Mesendoderm (in vitro differentiated cells): ENCODE data around the gene CD7.

Experiments used
- DNase-seq: peaks from one replicate; pipeline ENCODE4 v3.0.0; 2013
- H2AK5ac ChIP-seq: 2 replicates; pipeline ENCODE4 v1.6.1; 2013; ENCODE audit warnings: low read length, inconsistent platforms
- H2BK120ac ChIP-seq: 2 replicates; pipeline ENCODE4 v1.6.1; 2013; ENCODE audit warnings: low read depth, mild to moderate bottlenecking, low read length, moderate library complexity, mixed read lengths
- H2BK15ac ChIP-seq: replicated peaks from 2 replicates; pipeline ENCODE4 v1.6.1; 2013; ENCODE audit warnings: low read depth, mild to moderate bottlenecking, moderate library complexity
- H2BK5ac ChIP-seq: 2 replicates; pipeline ENCODE4 v1.6.1; 2013; ENCODE audit warnings: low read length, inconsistent platforms
- H3K18ac ChIP-seq: 2 replicates; pipeline ENCODE4 v1.6.1; 2013; ENCODE audit warnings: mild to moderate bottlenecking, low read length, mixed read lengths
- H3K23ac ChIP-seq: one replicate; pipeline ENCODE4 v1.6.1; 2013; ENCODE audit warnings: low read length
- H3K27ac ChIP-seq: 2 replicates; pipeline ENCODE4 v1.5.1; 2013; ENCODE audit warnings: low read depth, mild to moderate bottlenecking, inconsistent platforms, low read length, moderate library complexity
- H3K27me3 ChIP-seq: 2 replicates; pipeline ENCODE4 v1.6.1; 2013; ENCODE audit warnings: low read length, control low read depth, mild to moderate bottlenecking, inconsistent platforms; ENCODE audit not compliant: insufficient read depth, poor library complexity
- H3K36me3 ChIP-seq: 2 replicates; pipeline ENCODE4 v1.6.1; 2013; ENCODE audit warnings: low read length, inconsistent platforms; ENCODE audit not compliant: control insufficient read depth, insufficient read depth
- H3K4ac ChIP-seq: one replicate; pipeline ENCODE4 v1.6.1; 2013; ENCODE audit warnings: low read depth, mild to moderate bottlenecking, low read length, moderate library complexity
- H3K4me1 ChIP-seq: 2 replicates; pipeline ENCODE4 v1.6.1; 2013; ENCODE audit warnings: low read depth, low read length, inconsistent platforms; ENCODE audit not compliant: control insufficient read depth
- H3K4me2 ChIP-seq: 2 replicates; pipeline ENCODE4 v1.6.1; 2013; ENCODE audit warnings: low read length
- H3K4me3 ChIP-seq: 2 replicates; pipeline ENCODE4 v1.5.1; 2013; ENCODE audit warnings: mild to moderate bottlenecking, low read length
- H3K56ac ChIP-seq: one replicate; pipeline ENCODE4 v1.6.1; 2013; ENCODE audit warnings: low read length
- H3K79me1 ChIP-seq: 2 replicates; pipeline ENCODE4 v1.6.1; 2013; ENCODE audit warnings: low read length, inconsistent platforms
- H3K79me2 ChIP-seq: 2 replicates; pipeline ENCODE4 v1.6.1; 2013; ENCODE audit warnings: mild to moderate bottlenecking, low read length; ENCODE audit not compliant: control insufficient read depth, insufficient read depth
- H3K9ac ChIP-seq: 2 replicates; pipeline ENCODE4 v1.6.1; 2013; ENCODE audit warnings: low read length, inconsistent platforms
- H4K5ac ChIP-seq: one replicate; pipeline ENCODE4 v1.6.1; 2013; ENCODE audit warnings: low read length
- H4K8ac ChIP-seq: one replicate; pipeline ENCODE4 v1.6.1; 2013; ENCODE audit warnings: low read depth, mild to moderate bottlenecking, control low read depth, low read length, moderate library complexity
- WGBS: extraction: QIAGEN DNeasy Blood & Tissue Kit; methylation state at CpG from one replicate; pipeline ENCODE4 v1.1.7; 2013; ENCODE audit warnings: low lambda C conversion rate, missing lambda C conversion rate; ENCODE audit not compliant: insufficient coverage; ENCODE audit errors: extremely low coverage; 5-methylcytosine and 5-hydroxymethylcytosine counted together

The CD7 gene

DNA sequence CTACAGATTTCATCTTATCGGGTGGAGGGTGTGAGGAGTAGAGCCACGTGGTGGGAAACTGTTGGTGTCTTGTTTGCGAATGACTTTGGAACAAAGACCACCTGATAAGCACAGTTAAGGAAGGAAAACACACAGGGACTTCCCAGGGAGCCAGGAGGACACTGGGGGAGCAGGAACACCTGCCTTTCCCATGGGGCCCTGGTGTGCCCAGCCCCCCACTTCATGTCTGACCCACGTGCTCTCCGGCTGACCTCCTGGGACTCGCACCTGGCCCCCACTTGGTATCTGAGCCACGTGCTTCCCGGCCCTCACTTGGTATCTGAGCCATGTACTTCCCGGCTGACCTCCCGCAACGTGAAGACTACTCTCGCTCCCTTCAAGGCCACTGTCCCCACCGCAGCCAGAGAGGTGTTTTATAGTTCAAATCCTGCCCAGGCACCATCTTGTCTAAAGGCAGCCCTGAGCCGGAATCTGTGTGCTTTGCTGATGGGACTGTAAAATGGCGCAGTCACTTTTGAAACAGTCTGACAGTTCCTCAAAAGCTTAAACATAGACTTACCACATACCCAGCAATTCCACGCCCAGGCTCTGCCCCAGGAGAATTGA, 38.5 kb downstream of the CD7 start:
- H3K27me3 ChIP-seq, result no peaks in the 10 kb centered on the region
- no peak overlapping the region for H3K4me3 ChIP-seq
- H3K4me1 ChIP-seq, result peaks cover 3% of the 10 kb centered on the region
- H3K79me1 ChIP-seq, result no peaks in the 10 kb centered on the region
- H3K4me2 ChIP-seq, result no peak overlapping the region
- H3K18ac ChIP-seq, result no peak overlapping the region
- no peak overlapping the region for H2BK120ac ChIP-seq
- no peak overlapping the region for H3K4ac ChIP-seq
- H4K5ac ChIP-seq, result no peak overlapping the region
- H3K56ac ChIP-seq, result no peak overlapping the region
- no peak overlapping the region for H3K27ac ChIP-seq
- peak; percentile 42 for DNase-seq
- no peak overlapping the region for H3K23ac ChIP-seq
- H3K36me3 ChIP-seq, result no peaks in the 10 kb centered on the region
- H4K8ac ChIP-seq, result no peak overlapping the region
- no CpG with 5 or more reads among the region's 16 CpGs for WGBS
- H2BK5ac ChIP-seq, result no peak overlapping the region
- no peaks in the 10 kb centered on the region for H3K79me2 ChIP-seq
- no peak overlapping the region for H2BK15ac ChIP-seq
- H2AK5ac ChIP-seq, result no peak overlapping the region
- no peak overlapping the region for H3K9ac ChIP-seq

- Histone ChIP-seq H3K79me2 (no peaks in the 10 kb centered on the region), H2BK15ac (no peak overlapping the region), H4K8ac (no peak overlapping the region), H3K79me1 (no peaks in the 10 kb centered on the region), H3K56ac (no peak overlapping the region), H3K4me3 (no peak overlapping the region), H4K5ac (no peak overlapping the region), H3K23ac (no peak overlapping the region), H3K18ac (no peak overlapping the region), H3K9ac (no peak overlapping the region), H2BK5ac (no peak overlapping the region), H3K36me3 (no peaks in the 10 kb centered on the region), H3K27me3 (no peaks in the 10 kb centered on the region), H2BK120ac (no peak overlapping the region), H2AK5ac (no peak overlapping the region), H3K4me1 (peaks cover 3% of the 10 kb centered on the region), H3K4ac (no peak overlapping the region), H3K4me2 (no peak overlapping the region), H3K27ac (no peak overlapping the region)
- WGBS, result no CpG with 5 or more reads among the region's 9 CpGs
- no peak for DNase-seq
Observed at GRCh38 chr17:82278308-82278707, 39.1 kb downstream of the CD7 start.

- H3K4me3 ChIP-seq, result no peak overlapping the region
- H3K79me2 ChIP-seq, result no peaks in the 10 kb centered on the region
- H4K8ac ChIP-seq, result no peak overlapping the region
- H2BK120ac ChIP-seq, result no peak overlapping the region
- H3K4me1 ChIP-seq, result peaks cover 3% of the 10 kb centered on the region
- no peak overlapping the region for H2AK5ac ChIP-seq
- H3K23ac ChIP-seq, result no peak overlapping the region
- no CpG with 5 or more reads among the region's 12 CpGs for WGBS
- no peaks in the 10 kb centered on the region for H3K79me1 ChIP-seq
- no peaks in the 10 kb centered on the region for H3K27me3 ChIP-seq
- H2BK5ac ChIP-seq, result no peak overlapping the region
- H2BK15ac ChIP-seq, result no peak overlapping the region
- H3K27ac ChIP-seq, result no peak overlapping the region
- H3K4me2 ChIP-seq, result no peak overlapping the region
- H3K36me3 ChIP-seq, result no peaks in the 10 kb centered on the region
- H3K4ac ChIP-seq, result no peak overlapping the region
- H3K56ac ChIP-seq, result no peak overlapping the region
- H3K18ac ChIP-seq, result no peak overlapping the region
- H3K9ac ChIP-seq, result no peak overlapping the region
- DNase-seq, result no peak
- H4K5ac ChIP-seq, result no peak overlapping the region
Observed at GRCh38 chr17:82277851-82278250, 39.6 kb downstream of the CD7 start.

GRCh38 chr17:82276938-82277337, 40.5 kb downstream of the CD7 start:
- Histone ChIP-seq H4K5ac (no peak overlapping the region), H3K18ac (no peak overlapping the region), H3K4me3 (no peak overlapping the region), H3K27me3 (no peaks in the 10 kb centered on the region), H2BK15ac (no peak overlapping the region), H2BK120ac (no peak overlapping the region), H4K8ac (no peak overlapping the region), H3K9ac (no peak overlapping the region), H3K56ac (no peak overlapping the region), H3K79me2 (peaks cover 7% of the 10 kb centered on the region), H3K36me3 (no peaks in the 10 kb centered on the region), H3K23ac (no peak overlapping the region), H3K4ac (no peak overlapping the region), H3K4me2 (no peak overlapping the region), H3K79me1 (peaks cover 2% of the 10 kb centered on the region), H2AK5ac (no peak overlapping the region), H3K27ac (no peak overlapping the region), H3K4me1 (peaks cover 3% of the 10 kb centered on the region), H2BK5ac (no peak overlapping the region)
- WGBS, result no CpG with 5 or more reads among the region's 5 CpGs
- no peak for DNase-seq

DNA sequence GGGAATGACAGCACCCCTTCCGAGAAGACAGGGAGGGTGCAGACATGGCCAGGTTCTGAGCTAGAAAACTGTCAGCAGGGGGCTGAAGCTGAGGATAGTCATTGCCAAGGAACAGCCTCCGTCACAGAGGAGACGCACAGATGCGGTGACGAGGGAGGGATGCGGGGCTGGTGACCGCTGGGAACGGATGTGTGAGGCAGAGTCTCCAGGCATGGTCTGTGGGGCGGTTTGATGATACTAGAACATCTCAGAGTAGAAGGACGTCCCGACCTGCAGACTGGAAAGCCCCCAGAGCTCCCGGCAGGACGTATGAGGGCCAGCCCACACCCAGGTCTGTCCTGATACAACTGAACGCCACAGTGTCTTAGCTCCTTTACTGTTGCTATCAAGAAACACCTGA, 42.1 kb downstream of the CD7 start:
- peaks cover 8% of the 10 kb centered on the region for H3K4me1 ChIP-seq
- H3K18ac ChIP-seq, result no peak overlapping the region
- H2BK120ac ChIP-seq, result no peak overlapping the region
- no peaks in the 10 kb centered on the region for H3K27me3 ChIP-seq
- no peak overlapping the region for H3K9ac ChIP-seq
- no peak overlapping the region for H3K56ac ChIP-seq
- peaks cover 23% of the 10 kb centered on the region for H3K79me2 ChIP-seq
- peaks cover 10% of the 10 kb centered on the region for H3K36me3 ChIP-seq
- peaks cover 6% of the 10 kb centered on the region for H3K79me1 ChIP-seq
- H2BK5ac ChIP-seq, result no peak overlapping the region
- H3K4me2 ChIP-seq, result no peak overlapping the region
- H3K4me3 ChIP-seq, result no peak overlapping the region
- no peak overlapping the region for H2AK5ac ChIP-seq
- H4K8ac ChIP-seq, result no peak overlapping the region
- H3K4ac ChIP-seq, result no peak overlapping the region
- no peak overlapping the region for H4K5ac ChIP-seq
- H2BK15ac ChIP-seq, result no peak overlapping the region
- no peak overlapping the region for H3K23ac ChIP-seq
- DNase-seq, result no peak
- no peak overlapping the region for H3K27ac ChIP-seq
- WGBS, result no CpG with 5 or more reads among the region's 14 CpGs
